Neural cell (in vitro differentiated cells): Measurements from ENCODE around the gene RNLS.

ENCODE experiments used
- CTCF ChIP-seq: fragments of 450-650 bp; IDR thresholded peaks from 2 replicates; pipeline ENCODE4 v1.5.1; 2014; ENCODE audit warnings: antibody characterized with exemption, mild to moderate bottlenecking, moderate library complexity; ENCODE audit not compliant: poor library complexity, severe bottlenecking
- EP300 ChIP-seq: fragments of 450-650 bp; conservative IDR thresholded peaks from 2 replicates; pipeline ENCODE4 v1.6.1; 2014; ENCODE audit warnings: antibody characterized with exemption, mild to moderate bottlenecking, moderate library complexity; ENCODE audit not compliant: poor library complexity, severe bottlenecking
- EZH2 ChIP-seq: fragments of 200-600, 300-800 bp; shearing (Covaris generic), sonication (generic); IDR thresholded peaks from 2 replicates; pipeline ENCODE4 v1.6.1; 2014; ENCODE audit warnings: antibody characterized with exemption, low read length, borderline replicate concordance, mild to moderate bottlenecking; ENCODE audit not compliant: insufficient read depth, poor library complexity, severe bottlenecking
- MXI1 ChIP-seq: fragments of 450-650 bp; conservative IDR thresholded peaks from 2 replicates; pipeline ENCODE4 v1.6.1; 2014; ENCODE audit warnings: antibody characterized with exemption, mild to moderate bottlenecking; ENCODE audit not compliant: poor library complexity, severe bottlenecking
- POLR2AphosphoS5 ChIP-seq: IDR thresholded peaks from 2 replicates; pipeline ENCODE4 v1.6.1; 2012
- RAD21 ChIP-seq: fragments of 450-650 bp; conservative IDR thresholded peaks from 2 replicates; pipeline ENCODE4 v1.6.1; 2014; ENCODE audit warnings: antibody characterized with exemption, mild to moderate bottlenecking, moderate library complexity
- REST ChIP-seq: IDR thresholded peaks from 2 replicates; pipeline ENCODE4 v1.6.1; 2012; ENCODE audit warnings: borderline replicate concordance
- SMC3 ChIP-seq: fragments of 450-650 bp; conservative IDR thresholded peaks from 2 replicates; pipeline ENCODE4 v1.6.1; 2014; ENCODE audit warnings: antibody characterized with exemption, mild to moderate bottlenecking, moderate library complexity; ENCODE audit not compliant: poor library complexity
- TAF1 ChIP-seq: IDR thresholded peaks from 2 replicates; pipeline ENCODE4 v1.6.1; 2012; ENCODE audit warnings: low read depth

GRCh38 chr10:88553116-88553752 is 29.9 kb downstream of the RNLS start:
- peak; percentile 94 for TF ChIP-seq SMC3
- TF ChIP-seq CTCF: peak; percentile 87
- TF ChIP-seq EP300: no peak
- TF ChIP-seq TAF1: no peak
- no peak for TF ChIP-seq POLR2AphosphoS5
- TF ChIP-seq EZH2: no peak
- peak; percentile 88 for TF ChIP-seq RAD21
- no peak for TF ChIP-seq REST
- TF ChIP-seq MXI1: no peak
